HG03469 (cell line): ENCODE measurements around the gene GAGE13.
"Not testable (repeated sequence)": the region's sequence is repeated elsewhere in the genome, so short reads cannot be mapped to it uniquely, and the experiment has no call there.

Experiments used
- ATAC-seq: cut with Tn5 transposase; IDR thresholded peaks from one replicate; pipeline ENCODE4 v1.9.1; 2021; ENCODE audit warnings: mild to moderate bottlenecking, moderate library complexity, moderate number of reproducible peaks; ENCODE audit not compliant: unreplicated experiment

The GAGE13 gene, protein sequence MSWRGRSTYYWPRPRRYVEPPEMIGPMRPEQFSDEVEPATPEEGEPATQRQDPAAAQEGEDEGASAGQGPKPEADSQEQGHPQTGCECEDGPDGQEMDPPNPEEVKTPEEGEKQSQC

DNA sequence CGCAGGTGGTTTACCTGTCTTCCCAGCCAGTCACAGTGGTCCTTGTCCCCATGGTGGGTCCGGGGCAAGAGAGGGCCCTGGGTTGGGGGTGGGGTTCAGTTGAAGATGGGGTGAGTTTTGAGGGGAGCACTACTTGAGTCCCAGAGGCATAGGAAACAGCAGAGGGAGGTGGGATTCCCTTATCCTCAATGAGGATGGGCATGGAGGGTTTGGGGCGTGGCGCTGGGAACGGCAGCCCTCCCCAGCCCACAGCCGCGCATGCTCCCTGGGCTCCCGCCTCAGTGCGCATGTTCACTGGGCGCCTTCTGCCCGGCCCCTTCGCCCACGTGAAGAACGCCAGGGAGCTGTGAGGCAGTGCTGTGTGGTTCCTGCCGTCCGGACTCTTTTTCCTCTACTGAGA lies at the start of gene GAGE13:
Gene GAGE13, plus strand, starts transcription at position 301 of the 400 bp plus-strand sequence. CDS start 1,156 bp downstream, outside the sequence.
- not testable (repeated sequence) for ATAC-seq

DNA sequence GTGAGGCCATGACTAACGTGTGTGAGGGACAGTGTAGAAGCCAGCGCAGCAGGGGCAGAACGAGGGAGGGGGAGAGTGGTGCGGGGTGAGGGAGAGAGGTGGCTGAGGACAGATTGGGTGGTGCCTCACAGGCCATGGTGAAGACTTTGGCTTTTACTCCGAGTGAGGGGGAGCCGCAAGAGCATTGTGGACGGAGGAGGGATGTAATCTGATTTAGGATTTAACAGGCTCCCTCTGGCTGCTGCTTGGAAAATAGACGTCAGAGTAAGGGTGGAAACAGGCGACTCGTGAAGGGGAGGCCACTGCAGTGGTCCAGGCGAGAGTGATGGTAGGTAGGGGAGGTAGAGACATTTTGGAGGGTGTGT lies 48.8 kb upstream of the GAGE13 start:
- no peak for ATAC-seq

DNA sequence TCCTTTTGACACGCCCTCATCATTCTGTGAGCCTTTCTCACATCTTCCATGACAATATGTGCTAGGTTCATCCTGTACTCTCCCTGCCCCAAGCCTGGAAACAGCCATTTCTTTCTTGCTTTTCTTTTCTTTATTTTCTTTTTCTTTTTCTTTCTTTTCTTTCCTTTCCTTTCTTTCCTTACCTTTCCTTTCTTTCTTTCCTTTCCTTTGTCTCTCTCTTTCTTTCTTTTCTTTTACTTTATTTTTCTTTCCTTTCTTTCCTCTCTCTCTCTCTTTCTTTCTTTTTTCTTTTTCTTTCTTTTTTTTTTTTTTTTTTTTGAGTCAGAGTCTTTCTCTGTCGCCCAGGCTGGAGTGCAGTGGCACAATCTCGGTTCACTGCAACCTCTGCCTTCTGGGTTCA lies 47.2 kb upstream of the GAGE13 start:
- no peak for ATAC-seq

DNA sequence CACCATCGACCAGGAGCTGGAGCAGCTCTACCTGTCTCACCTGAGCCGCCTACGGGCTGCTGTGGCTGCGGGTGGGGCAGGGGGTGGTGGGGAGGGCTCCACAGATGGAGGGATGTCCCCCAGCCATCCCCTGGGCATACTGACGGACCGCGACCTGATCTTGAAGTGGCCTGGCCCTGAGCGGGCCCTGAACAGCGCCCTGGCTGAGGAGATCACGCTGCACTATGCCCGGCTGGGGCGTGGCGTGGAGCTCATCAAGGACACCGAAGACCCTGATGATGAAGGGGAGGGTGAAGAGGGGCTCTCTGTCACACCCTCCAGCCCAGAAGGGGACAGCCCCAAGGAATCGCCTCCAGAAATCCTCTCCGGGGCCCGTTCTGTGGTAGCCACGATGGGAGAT lies 45.2 kb upstream of the GAGE13 start:
- no peak for ATAC-seq

DNA sequence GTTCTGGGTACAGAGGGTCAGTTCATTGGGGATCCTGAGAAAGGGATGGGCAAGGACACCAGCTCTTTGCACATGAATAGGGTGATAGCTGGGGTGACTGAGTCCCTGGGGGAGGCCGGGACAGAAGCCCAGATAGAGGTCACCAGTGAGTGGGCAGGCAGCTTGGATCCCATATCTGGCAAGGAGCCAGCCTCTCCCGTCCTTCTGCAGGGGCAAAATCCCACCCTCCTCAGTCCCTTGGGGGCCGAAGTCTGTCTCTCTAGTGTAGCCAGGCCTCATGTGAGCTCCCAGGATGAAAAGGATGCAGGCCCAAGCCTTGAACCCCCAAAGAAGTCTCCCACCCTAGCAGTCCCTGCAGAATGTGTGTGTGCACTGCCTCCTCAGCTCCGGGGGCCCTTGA lies 44.8 kb upstream of the GAGE13 start:
- ATAC-seq = no peak

DNA sequence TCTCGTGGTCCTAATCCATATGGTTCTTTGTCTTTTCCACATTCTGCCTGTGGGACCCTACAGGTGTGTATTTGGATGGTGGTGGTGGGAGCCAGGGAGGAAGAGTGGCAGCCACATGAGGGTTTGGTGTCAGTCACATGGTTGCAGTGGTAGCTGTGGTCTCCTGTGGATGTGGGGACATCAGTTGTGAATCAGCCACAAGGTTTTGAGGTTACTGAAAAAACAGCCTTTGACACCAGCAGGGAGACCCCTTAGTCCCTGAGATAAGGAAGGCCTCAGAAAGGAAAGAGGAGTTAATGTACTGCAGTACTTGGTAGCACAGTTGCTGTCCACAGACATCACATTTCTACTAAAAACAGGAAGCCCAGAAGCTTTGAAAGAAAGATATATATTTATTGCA lies 43.7 kb upstream of the GAGE13 start:
- ATAC-seq = no peak

DNA sequence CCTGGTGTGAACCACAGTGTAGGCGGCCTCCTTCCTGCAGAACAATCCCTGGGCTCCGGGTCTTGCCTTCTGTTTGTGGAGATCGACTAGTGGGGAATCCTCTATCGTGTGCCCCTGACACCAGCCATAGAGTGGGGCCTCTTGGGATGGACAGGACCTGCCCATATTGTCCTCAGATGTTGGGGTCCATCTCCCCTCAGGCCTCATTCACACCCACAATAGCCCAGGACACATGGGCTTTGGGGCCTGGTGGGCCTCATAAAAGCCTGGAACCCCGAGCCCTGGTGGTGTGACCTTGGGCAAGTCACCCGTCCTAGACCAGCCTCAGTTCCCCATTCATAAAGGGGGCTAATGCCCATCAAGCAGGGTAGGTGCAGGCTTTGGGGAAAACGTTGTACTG lies 41.2 kb upstream of the GAGE13 start:
- no peak for ATAC-seq

DNA sequence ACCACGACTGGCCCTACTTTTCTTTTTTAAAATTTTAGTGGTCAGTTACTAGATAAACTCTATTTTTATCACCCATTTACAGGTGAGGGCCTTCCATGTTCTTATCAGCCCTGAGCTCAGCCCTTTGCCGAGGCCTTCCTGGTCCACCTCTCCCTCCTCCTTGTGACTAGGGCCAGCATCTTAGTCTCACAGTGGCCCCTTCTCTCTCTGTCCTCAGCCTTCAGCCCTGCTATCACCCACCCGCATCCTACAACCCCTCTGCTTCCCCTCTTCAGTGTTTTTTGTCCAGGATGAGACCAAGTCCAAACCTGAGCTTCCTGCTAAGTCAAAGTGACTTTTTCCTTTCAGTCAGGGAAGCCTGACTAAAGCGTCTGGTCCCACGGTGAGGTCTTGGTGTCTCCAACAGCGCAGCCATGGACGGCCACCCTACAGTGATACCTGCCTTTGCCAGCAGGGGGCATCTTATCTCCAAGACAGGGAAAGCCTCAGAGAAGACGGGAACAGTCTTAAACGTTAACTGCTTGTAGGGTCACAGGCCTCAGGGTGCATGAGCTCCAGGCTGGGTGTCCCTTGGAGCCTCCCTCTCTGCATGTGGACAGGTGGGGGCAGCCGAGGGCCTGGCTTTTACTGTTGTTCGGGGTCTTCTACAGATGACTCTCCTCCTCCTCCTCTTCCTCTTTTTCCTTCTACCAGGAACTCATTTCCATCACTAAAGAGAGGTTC lies 39.6 kb upstream of the GAGE13 start:
- ATAC-seq = no peak

DNA sequence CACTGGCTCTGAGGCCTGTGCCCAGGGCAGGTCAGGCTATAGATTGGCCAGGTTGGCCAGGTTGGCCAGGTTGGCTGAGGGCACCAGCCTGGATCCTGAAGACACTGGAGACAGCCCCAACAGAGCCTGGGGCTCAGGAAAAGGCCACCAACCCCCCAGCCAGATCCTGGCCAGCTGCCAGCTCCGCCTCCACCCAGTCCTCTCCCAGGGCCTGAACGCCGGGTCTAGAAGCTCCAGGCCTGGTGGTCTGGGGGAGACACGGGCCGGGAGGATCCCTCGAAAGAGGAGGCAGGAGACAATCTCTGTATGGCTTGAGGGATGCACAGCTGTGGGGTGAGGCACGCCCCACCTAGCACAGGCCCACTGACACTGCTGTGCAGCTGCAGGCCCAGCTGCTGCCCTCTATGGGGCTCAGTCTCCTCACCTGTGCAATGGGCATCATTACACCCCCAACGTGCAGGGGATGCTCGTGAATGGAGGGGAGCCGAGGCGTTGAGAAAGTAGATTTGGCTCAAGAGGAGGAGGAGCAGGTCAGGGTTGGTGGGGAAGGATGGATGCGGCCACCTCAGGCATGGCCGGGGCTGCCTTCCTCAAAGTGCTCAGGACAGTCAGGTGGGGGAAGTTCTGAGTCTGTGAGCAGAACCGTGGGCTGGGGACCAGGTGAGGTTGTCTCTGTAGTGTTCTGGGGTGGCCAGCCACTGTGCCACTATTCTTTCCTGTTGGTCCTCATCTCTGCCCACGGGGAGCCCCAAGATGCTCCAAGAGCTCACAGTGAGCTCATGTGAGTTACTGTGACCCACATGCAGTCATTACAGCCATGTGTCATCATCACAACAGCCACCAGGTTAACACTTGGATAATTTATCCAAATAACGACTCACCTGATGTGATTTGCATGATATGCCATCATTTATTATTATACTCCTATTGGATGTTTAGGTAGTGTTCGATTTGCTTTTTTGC lies 38.7 kb upstream of the GAGE13 start:
- no peak for ATAC-seq

DNA sequence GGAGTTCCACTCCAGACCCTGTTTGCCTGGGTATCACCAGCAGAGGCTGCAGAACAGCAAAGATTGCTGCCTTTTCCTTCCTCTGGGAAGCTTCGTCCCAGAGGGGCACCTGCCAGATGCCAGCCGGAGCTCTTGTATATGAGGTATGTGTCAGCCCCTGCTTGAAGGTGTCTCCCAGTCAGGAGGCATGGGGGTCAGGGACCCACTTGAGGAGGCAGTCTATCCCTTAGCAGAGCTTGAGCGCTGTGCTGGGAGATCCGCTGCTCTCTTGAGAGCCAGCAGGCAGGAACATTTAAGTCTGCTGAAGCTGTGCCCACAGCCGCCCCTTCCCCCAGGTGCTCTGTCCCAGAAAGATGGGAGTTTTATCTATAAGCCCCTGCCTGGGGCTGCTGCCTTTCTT lies 32.1 kb upstream of the GAGE13 start:
- ATAC-seq = not testable (repeated sequence)

DNA sequence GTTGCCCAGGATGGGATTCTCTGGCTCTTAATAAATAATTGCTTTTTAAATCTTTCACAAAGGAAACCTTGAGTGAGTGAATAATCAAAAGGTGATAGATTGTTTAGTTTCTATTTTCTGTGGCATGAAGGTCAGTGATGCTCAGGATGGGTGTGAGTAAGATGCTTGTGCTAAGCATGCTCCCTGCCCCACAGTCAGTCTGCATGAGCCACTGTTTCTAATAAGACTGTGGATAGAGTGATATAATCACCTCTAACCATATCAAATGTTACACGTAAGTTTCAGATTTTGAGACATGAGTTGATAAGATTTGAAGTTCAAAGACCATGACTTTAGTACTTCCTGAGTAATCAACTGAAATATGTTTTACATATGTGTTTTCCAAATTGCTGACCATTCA lies 30.7 kb upstream of the GAGE13 start:
- no peak for ATAC-seq

DNA sequence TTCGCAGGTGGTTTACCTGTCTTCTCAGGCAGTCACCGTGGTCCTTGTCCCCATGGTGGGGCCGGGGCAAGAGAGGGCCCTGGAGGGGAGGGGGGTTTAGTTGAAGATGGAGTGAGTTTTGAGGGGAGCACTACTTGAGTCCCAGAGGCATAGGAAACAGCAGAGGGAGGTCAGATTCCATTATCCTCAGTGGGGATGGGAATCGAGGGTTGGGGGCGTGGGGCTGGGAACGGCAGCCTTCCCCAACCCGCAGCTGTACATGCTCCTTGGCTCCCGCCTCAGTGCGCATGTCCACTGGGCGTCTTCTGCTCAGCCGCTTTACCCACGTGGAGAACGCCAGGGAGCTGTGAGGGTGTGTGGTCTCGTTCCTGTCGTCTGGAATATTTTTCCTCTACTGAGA lies 28.0 kb upstream of the GAGE13 start, which contains the start of gene GAGE10:
Gene GAGE10, plus strand, starts transcription at position 301 of the 400 bp plus-strand sequence. CDS start 1,214 bp downstream, outside the sequence.
- no peak for ATAC-seq

DNA sequence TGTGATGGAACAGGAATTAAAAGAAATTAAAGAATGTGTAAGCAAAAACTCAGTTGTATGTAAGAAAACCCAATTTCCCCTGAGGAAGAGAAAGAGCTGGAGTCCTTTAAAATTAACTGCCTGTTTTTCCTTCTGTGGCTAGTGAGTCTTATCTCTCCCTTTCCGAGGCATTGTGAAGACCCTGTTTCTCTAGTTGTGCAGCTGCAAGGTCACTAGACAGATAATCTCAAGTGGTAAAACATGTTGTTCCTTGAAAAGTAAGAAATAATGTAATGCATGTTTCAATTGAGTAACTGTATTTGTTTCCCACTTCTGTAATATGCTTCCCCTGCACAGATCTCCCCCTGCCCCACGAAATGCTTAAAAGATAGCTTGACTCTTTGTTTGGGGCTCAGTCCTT lies 23.6 kb upstream of the GAGE13 start:
- not testable (repeated sequence) for ATAC-seq

DNA sequence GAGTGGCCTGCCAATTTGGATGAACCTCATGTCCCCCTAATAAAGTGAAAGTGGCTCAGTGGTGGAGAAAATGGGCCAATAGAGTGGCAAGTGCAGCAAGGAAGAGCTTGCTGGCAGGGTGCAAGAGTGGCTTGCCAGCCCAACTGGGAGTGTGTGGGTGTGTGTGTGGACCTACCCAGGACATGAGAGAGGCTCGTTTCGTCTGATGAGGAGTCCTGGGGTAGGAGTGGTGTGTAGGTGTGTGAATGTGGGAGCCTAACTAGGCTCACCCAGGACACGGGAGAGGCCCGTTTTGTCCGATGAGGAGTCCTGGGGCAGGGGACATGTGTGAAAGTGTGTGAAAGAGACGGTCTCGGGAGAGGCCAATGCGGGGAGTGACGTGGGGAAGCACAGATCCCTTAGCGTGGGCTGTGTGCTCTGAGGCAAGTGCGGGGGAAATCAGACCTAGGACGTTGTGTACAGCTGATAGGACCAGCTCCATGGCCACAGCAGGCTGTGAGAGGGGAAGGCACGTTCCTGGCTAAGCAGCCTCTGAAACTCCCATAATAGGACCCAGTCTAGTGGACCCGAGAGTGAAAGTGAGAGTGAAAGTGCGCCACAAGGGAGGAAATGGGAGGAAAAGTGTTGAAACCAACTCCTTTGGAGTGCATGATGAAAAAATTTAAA lies 22.6 kb upstream of the GAGE13 start:
- no peak for ATAC-seq

DNA sequence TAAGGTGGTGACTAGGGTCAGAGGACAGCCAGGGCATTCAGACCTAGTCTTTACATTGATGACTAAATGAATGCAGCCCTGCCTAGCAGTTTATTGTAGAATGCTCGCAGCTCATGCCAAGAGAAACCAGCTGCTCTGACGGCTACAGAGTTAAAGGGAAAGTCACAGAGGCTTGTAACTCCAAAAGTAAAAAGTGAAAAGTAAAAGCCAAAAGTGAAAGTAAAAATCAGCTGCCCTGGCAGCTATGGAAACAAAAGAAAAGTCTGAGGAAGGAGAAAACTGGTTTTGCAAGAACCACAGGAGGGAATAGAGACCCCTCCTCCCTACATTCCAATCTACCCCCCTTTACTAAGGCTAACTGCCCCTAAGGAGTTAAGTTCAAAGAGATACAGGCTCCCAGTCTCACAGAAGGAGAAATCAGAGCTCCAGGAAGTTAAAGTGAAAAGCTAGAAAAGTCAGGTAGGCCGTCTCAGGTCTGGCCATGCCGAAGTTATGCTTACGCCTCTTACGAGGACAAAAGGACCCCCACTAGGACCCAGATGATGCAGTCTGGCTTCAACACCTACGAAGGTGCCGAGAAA lies 21.9 kb upstream of the GAGE13 start:
- no peak for ATAC-seq

DNA sequence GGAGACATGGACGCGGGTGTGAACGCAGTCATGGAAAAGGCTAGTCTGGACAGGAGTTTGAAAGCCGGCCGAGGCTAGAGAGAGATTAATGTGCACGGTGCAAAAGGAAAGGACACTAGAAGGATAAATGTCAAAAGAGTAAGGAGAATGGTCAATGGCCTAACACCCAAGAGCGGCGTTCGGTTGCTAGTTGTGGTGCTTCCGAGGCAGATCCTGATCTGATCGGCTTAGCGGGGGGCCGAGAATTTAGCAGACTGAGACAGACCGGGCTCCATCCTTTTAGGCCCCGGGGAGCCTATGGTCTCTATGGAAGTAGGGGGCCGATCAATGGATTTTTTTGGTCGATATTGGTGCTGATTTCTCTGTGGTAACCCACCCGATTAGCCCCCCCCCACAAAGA lies 21.0 kb upstream of the GAGE13 start:
- no peak for ATAC-seq

DNA sequence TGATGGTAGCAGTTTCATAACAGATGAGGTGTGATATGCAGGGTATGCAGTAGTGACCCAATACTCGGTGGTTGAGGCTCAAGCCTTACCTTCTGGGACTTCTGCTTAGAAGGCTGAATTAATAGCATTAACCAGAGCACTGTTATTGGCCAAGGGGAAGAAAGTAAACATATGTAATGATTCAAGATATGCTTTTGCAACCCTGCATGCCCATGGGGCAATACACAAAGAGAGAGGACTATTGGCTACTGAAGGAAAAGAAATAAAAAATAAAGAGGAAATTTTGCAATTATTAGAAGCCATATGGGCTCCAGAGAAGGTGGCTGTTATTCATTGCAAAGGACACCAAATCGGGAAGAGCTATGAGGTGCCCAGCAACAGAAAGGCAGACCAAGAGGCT lies 19.2 kb upstream of the GAGE13 start:
- ATAC-seq = no peak

DNA sequence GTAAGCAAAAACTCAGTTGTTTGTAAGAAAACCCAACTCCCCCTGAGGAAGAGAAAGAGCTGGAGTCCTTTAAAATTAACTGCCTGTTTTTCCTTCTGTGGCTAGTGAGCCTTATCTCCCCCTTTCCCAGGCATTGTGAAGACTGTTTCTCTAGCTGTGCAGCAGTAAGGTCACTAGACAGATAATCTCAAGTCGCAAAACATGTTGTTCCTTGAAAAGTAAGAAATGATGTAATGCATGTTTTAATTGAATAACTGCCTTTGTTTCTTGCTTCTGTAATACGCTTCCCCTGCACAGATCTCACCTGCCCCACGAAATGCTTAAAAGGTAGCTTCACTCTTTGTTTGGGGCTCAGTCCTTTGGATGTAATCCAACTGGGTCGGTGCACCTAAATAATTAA lies 15.3 kb upstream of the GAGE13 start:
- ATAC-seq = no peak

DNA sequence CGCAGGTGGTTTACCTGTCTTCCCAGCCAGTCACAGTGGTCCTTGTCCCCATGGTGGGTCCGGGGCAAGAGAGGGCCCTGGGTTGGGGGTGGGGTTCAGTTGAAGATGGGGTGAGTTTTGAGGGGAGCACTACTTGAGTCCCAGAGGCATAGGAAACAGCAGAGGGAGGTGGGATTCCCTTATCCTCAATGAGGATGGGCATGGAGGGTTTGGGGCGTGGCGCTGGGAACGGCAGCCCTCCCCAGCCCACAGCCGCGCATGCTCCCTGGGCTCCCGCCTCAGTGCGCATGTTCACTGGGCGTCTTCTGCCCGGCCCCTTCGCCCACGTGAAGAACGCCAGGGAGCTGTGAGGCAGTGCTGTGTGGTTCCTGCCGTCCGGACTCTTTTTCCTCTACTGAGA lies 9.6 kb upstream of the GAGE13 start, which contains the start of gene GAGE12J:
Gene GAGE12J, plus strand, starts transcription at position 301 of the 400 bp plus-strand sequence. CDS start 1,157 bp downstream, outside the sequence.
- not testable (repeated sequence) for ATAC-seq

DNA sequence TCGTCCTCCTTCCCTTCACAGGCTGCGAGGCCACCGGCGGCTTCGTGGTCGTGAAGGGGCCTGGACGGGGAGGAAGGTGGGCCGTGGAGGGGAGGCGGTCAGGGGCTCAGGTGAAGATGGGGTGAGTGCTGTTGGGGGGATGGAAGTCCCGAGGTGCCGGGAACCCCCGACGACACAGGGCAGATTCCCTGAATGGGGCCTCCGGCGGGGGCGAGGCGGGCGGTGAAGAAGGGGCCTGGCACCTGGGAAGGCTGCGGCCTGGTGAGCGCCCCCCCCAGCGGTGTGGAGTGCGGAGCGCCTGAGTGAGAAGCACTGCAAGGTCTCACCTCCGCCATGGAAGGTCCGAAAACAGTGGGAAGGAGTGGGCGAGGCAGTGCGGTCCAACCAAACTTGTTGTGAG lies 9.1 kb upstream of the GAGE13 start:
- ATAC-seq = not testable (repeated sequence)

DNA sequence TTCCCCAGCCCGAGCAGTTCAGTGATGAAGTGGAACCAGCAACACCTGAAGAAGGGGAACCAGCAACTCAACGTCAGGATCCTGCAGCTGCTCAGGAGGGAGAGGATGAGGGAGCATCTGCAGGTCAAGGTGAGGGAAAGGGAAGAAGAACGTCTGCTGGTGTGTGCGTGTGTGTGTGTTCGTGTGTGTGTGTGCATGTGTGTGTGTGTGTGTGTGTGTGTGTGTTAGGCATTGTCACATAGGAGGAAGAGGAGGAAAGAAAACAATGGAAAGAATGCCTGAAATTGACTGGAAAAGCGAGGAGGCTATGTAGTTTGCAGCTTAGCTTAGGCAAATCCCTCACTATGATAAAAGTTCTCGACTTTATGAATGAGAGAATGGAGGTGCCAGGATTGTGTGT lies 7.6 kb upstream of the GAGE13 start:
- not testable (repeated sequence) for ATAC-seq
